ENCODE results near the gene TNFRSF6B.

TNFRSF6B gene

DNA sequence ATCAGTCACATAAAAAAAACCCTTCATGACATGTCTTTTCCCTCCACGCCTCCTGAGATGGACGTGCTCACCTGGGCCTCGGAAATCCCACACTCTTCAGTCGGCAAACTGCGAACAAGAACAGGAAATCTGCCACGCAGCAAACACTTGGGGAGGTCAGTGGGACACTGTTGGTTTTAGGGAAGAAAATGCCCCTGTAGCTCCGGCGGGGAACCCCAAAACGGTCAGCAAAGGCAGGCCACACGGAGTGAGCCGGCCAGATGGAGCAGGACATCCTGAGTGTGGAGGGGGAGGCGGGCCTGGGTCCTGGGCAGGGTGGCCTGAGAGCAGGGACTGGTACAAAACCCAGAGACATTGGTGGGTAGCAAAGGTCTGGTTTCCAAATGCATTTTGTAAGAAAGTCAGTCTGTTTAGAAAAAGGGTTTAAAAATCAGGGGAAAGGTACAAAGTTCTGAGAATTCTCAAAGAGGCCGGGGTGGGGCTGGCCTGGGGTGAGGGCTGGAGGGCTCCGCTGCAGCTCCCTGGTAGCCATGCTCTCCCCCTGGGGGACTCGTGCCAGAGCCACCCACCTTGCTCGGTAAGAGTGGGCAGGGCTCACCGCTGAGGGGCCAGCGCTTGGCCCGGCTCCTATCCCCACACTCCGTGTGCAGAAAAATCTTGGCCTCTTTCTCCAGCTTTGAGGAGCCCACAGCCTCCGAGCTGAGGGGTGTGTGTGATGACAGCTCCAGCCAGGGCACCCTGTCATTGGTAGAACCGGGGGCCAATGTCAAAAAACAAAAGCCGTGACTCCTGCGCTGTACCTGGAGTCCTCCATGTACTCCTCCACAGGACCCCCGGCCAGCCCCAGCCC lies 48.3 kb downstream of the TNFRSF6B start:
- TF ChIP-seq FOXP2 (optimal IDR thresholded peaks at IDR 0.05; ENCODE audit: borderline replicate concordance, extremely low read depth, extremely low read length, insufficient read depth) (no peak), POLR2AphosphoS5 (IDR thresholded peaks at IDR 0.05; ENCODE audit: low read depth, low read length) (peak; percentile 47), TAF1 (IDR thresholded peaks at IDR 0.05; ENCODE audit: borderline replicate concordance, insufficient read depth, low read length) (no peak), SIN3A (IDR thresholded peaks at IDR 0.05; ENCODE audit: borderline replicate concordance, insufficient read depth, low read length) (no peak)
- TF ChIP-seq, protein P1, sequence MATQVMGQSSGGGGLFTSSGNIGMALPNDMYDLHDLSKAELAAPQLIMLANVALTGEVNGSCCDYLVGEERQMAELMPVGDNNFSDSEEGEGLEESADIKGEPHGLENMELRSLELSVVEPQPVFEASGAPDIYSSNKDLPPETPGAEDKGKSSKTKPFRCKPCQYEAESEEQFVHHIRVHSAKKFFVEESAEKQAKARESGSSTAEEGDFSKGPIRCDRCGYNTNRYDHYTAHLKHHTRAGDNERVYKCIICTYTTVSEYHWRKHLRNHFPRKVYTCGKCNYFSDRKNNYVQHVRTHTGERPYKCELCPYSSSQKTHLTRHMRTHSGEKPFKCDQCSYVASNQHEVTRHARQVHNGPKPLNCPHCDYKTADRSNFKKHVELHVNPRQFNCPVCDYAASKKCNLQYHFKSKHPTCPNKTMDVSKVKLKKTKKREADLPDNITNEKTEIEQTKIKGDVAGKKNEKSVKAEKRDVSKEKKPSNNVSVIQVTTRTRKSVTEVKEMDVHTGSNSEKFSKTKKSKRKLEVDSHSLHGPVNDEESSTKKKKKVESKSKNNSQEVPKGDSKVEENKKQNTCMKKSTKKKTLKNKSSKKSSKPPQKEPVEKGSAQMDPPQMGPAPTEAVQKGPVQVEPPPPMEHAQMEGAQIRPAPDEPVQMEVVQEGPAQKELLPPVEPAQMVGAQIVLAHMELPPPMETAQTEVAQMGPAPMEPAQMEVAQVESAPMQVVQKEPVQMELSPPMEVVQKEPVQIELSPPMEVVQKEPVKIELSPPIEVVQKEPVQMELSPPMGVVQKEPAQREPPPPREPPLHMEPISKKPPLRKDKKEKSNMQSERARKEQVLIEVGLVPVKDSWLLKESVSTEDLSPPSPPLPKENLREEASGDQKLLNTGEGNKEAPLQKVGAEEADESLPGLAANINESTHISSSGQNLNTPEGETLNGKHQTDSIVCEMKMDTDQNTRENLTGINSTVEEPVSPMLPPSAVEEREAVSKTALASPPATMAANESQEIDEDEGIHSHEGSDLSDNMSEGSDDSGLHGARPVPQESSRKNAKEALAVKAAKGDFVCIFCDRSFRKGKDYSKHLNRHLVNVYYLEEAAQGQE (IDR thresholded peaks at IDR 0.05; ENCODE audit: insufficient read depth in 1 of 2, low read depth in 2 of 2, low read length in 2 of 2): no peak

- no peak for TF ChIP-seq FOXP2 (optimal IDR thresholded peaks at IDR 0.05; ENCODE audit: borderline replicate concordance, extremely low read depth, extremely low read length, insufficient read depth)
- no peak for TF ChIP-seq TAF1 (IDR thresholded peaks at IDR 0.05; ENCODE audit: borderline replicate concordance, insufficient read depth, low read length)
- TF ChIP-seq, protein P1 (IDR thresholded peaks at IDR 0.05; ENCODE audit: insufficient read depth in 1 of 2, low read depth in 2 of 2, low read length in 2 of 2): no peak
- TF ChIP-seq SIN3A (IDR thresholded peaks at IDR 0.05; ENCODE audit: borderline replicate concordance, insufficient read depth, low read length): no peak
- TF ChIP-seq POLR2AphosphoS5 (IDR thresholded peaks at IDR 0.05; ENCODE audit: low read depth, low read length): no peak
Measured at GRCh38 chr20:63745424-63745805, 49.0 kb downstream of the TNFRSF6B start.

- no peak for TF ChIP-seq POLR2AphosphoS5 (IDR thresholded peaks at IDR 0.05; ENCODE audit: low read depth, low read length)
- no peak for TF ChIP-seq FOXP2 (optimal IDR thresholded peaks at IDR 0.05; ENCODE audit: borderline replicate concordance, extremely low read depth, extremely low read length, insufficient read depth)
- TF ChIP-seq SIN3A (IDR thresholded peaks at IDR 0.05; ENCODE audit: borderline replicate concordance, insufficient read depth, low read length): no peak
- TF ChIP-seq TAF1 (IDR thresholded peaks at IDR 0.05; ENCODE audit: borderline replicate concordance, insufficient read depth, low read length): no peak
- TF ChIP-seq, protein P1 (IDR thresholded peaks at IDR 0.05; ENCODE audit: insufficient read depth in 1 of 2, low read depth in 2 of 2, low read length in 2 of 2): no peak
Measured at GRCh38 chr20:63745961-63746731, 49.7 kb downstream of the TNFRSF6B start.

GRCh38 chr20:63746751-63747315 lies 50.4 kb downstream of the TNFRSF6B start:
- TF ChIP-seq, protein P1 (IDR thresholded peaks at IDR 0.05; ENCODE audit: insufficient read depth in 1 of 2, low read depth in 2 of 2, low read length in 2 of 2): no peak
- TF ChIP-seq SIN3A (IDR thresholded peaks at IDR 0.05; ENCODE audit: borderline replicate concordance, insufficient read depth, low read length) (no peak), FOXP2 (optimal IDR thresholded peaks at IDR 0.05; ENCODE audit: borderline replicate concordance, extremely low read depth, extremely low read length, insufficient read depth) (no peak), TAF1 (IDR thresholded peaks at IDR 0.05; ENCODE audit: borderline replicate concordance, insufficient read depth, low read length) (no peak), POLR2AphosphoS5 (IDR thresholded peaks at IDR 0.05; ENCODE audit: low read depth, low read length) (no peak)

Measured in PFSK-1 (cell line).